H1 (cell line): ENCODE measurements around the gene GPR87. TPM values are rescaled to one million over a fixed set of nuclear protein-coding genes. Genes with fewer than 3 reads are reported as not detected.

Experiments
- BRCA1 ChIP-seq: IDR thresholded peaks from 2 replicates; pipeline ENCODE4 v1.6.1; 2012; ENCODE audit warnings: low read depth, low read length, improper control_type of control experiment
- CREB1 ChIP-seq: IDR thresholded peaks from 2 replicates; pipeline ENCODE4 v1.6.1; 2012; ENCODE audit warnings: inconsistent platforms
- CTBP2 ChIP-seq: IDR thresholded peaks from 2 replicates; pipeline ENCODE4 v1.7.0; 2011; ENCODE audit warnings: borderline replicate concordance, mild to moderate bottlenecking, moderate library complexity, mixed read lengths, low read length; ENCODE audit not compliant: insufficient read depth, insufficient read length
- EZH2 ChIP-seq: fragments of 200-600 bp; sonication (generic); IDR thresholded peaks from 2 replicates; pipeline ENCODE4 v1.7.1; 2012; ENCODE audit warnings: low read depth, mild to moderate bottlenecking, moderate library complexity, low read length, inconsistent platforms; ENCODE audit not compliant: severe bottlenecking
- HDAC2 ChIP-seq, 2 experiments: fragments of 300-600 bp in 1 of 2; sonication (generic) in 1 of 2; IDR thresholded peaks; 2 replicates each; pipeline ENCODE4 v1.6.1; 2011 to 2012; ENCODE audit warnings: low read depth in 2 of 2, low read length in 2 of 2, mild to moderate bottlenecking in 2 of 2, moderate library complexity in 2 of 2, borderline replicate concordance in 1 of 2, inconsistent platforms in 1 of 2
- JUN ChIP-seq: IDR thresholded peaks from 2 replicates; pipeline ENCODE4 v1.6.1; 2011; ENCODE audit warnings: low read depth, mild to moderate bottlenecking, improper control_type of control experiment, low read length
- JUND ChIP-seq: IDR thresholded peaks from 2 replicates; pipeline ENCODE4 v1.6.1; 2011; ENCODE audit warnings: mild to moderate bottlenecking, improper control_type of control experiment, low read length
- KDM4A ChIP-seq: IDR thresholded peaks from one replicate; pipeline ENCODE4 v1.7.1; 2012; ENCODE audit warnings: low read depth, mild to moderate bottlenecking, moderate library complexity, low read length, inconsistent platforms; ENCODE audit not compliant: severe bottlenecking
- POLR2A ChIP-seq, 2 experiments: IDR thresholded peaks; 1 replicate in 1 of 2; 2 replicates in 1 of 2; pipeline ENCODE4 v1.6.1; 2011; ENCODE audit warnings: low read depth in 2 of 2, low read length in 2 of 2, mild to moderate bottlenecking in 2 of 2; ENCODE audit errors: control extremely low read depth in 1 of 2
- RBBP5 ChIP-seq: IDR thresholded peaks from 2 replicates; pipeline ENCODE4 v1.7.1; 2012; ENCODE audit warnings: low read depth, mild to moderate bottlenecking, inconsistent platforms, low read length, moderate library complexity, borderline replicate concordance
- RNF2 ChIP-seq: fragments of 200-900, 300-1000 bp; sonication (generic); IDR thresholded peaks from 2 replicates; pipeline ENCODE4 v1.7.1; 2016; ENCODE audit warnings: borderline replicate concordance, low read depth, mild to moderate bottlenecking, antibody characterized with exemption, low read length; ENCODE audit not compliant: poor library complexity, severe bottlenecking; ENCODE audit errors: missing control alignments
- SAP30 ChIP-seq: fragments of 300-600 bp; sonication (generic); IDR thresholded peaks from 2 replicates; pipeline ENCODE4 v1.7.1; 2012; ENCODE audit warnings: low read length, moderate library complexity, mild to moderate bottlenecking, inconsistent platforms; ENCODE audit not compliant: insufficient read depth, insufficient replicate concordance
- SP1 ChIP-seq: IDR thresholded peaks from 2 replicates; pipeline ENCODE4 v1.6.1; 2011; ENCODE audit warnings: low read depth, low read length
- SP4 ChIP-seq: IDR thresholded peaks from 2 replicates; pipeline ENCODE4 v1.6.1; 2012; ENCODE audit warnings: low read length, inconsistent platforms
- TAF1 ChIP-seq: IDR thresholded peaks from 2 replicates; pipeline ENCODE4 v1.6.1; 2011; ENCODE audit warnings: mild to moderate bottlenecking, low read depth, low read length
- TBP ChIP-seq: IDR thresholded peaks from 2 replicates; pipeline ENCODE4 v1.6.1; 2011; ENCODE audit warnings: low read depth, low read length, improper control_type of control experiment
- TCF12 ChIP-seq: IDR thresholded peaks from 2 replicates; pipeline ENCODE4 v1.6.1; 2011; ENCODE audit warnings: low read depth, mild to moderate bottlenecking, low read length
- TEAD4 ChIP-seq: IDR thresholded peaks from 2 replicates; pipeline ENCODE4 v1.6.1; 2012; ENCODE audit warnings: low read depth, low read length, inconsistent platforms, mixed read lengths
- polyA plus RNA-seq, 7 experiments: library from polyadenylated mRNA; depleted of rRNA in 3 of 7; stranded (reverse) in 5 of 7; unstranded in 2 of 7; fragments of >200 nt in 5 of 7; fragments of 200-250 nt in 2 of 7; gene quantifications; 1 replicate in 5 of 7; 2 replicates in 1 of 7; 4 replicates in 1 of 7; pipeline versions ENCODE4 v1.2.1 to v1.2.3, GENCODE V29; 2011 to 2013; ENCODE audit warnings: missing spikeins in 2 of 7, mixed read lengths in 2 of 7
- total RNA-seq: library from RNA; stranded (reverse); fragmentation: NEBNext Ultra II Directional; extraction: Animal tissue kit (Norgen Biotek cat#: 25700); gene quantifications from 2 replicates; pipeline ENCODE4 v1.2.1, GENCODE V29; 2021
- TF ChIP-seq, protein P1 (sequence below), 3 experiments: IDR thresholded peaks; 1 replicate in 2 of 3; 2 replicates in 1 of 3; pipeline versions ENCODE4 v1.5.1 to v1.6.1; 2011; ENCODE audit warnings: low read length in 3 of 3, mild to moderate bottlenecking in 3 of 3, inconsistent platforms in 2 of 3, low read depth in 1 of 3, moderate library complexity in 1 of 3; ENCODE audit not compliant: insufficient read depth in 1 of 3; ENCODE audit errors: control extremely low read depth in 1 of 3
- TF ChIP-seq, protein P2 (sequence below): IDR thresholded peaks from 2 replicates; pipeline ENCODE4 v1.6.1; 2012; ENCODE audit warnings: inconsistent platforms
- TF ChIP-seq, protein P3 (sequence below): IDR thresholded peaks from 2 replicates; pipeline ENCODE4 v1.6.1; 2012; ENCODE audit warnings: inconsistent platforms

Gene GPR87
- total and polyA plus RNA-seq, 2 of the 8 experiments (the other 6 are each of a cell fraction or from before 2014, with no cell fraction given) = 0.05 TPM; not detected in 1

GRCh38 chr3:151305060-151305774, 11.4 kb downstream of the GPR87 start (continued):
- TF ChIP-seq TAF1 (no peak), HDAC2 (IDR thresholded peaks at IDR 0.05; ENCODE audit: borderline replicate concordance in 1 of 2, low read depth in 2 of 2, low read length in 2 of 2) (peak; percentile 38 to 64; a peak in 1 of 4 replicates), SP1 (peak; percentile 74), KDM4A (no peak), TBP (no peak; the same call in 1 of the 2 replicates), TEAD4 (peak; percentile 95), JUN (peak; percentile 95), POLR2A (IDR thresholded peaks at IDR 0.05; ENCODE audit: control extremely low read depth in 1 of 2, low read depth in 2 of 2, low read length in 2 of 2) (no peak), SP4 (no peak), TCF12 (peak; percentile 88), JUND (peak; percentile 96), CREB1 (no peak), SAP30 (no peak), EZH2 (no peak), RBBP5 (no peak), RNF2 (no peak), BRCA1 (no peak; the same call in 1 of the 2 replicates), CTBP2 (peak; percentile 53)
- TF ChIP-seq, protein P1, sequence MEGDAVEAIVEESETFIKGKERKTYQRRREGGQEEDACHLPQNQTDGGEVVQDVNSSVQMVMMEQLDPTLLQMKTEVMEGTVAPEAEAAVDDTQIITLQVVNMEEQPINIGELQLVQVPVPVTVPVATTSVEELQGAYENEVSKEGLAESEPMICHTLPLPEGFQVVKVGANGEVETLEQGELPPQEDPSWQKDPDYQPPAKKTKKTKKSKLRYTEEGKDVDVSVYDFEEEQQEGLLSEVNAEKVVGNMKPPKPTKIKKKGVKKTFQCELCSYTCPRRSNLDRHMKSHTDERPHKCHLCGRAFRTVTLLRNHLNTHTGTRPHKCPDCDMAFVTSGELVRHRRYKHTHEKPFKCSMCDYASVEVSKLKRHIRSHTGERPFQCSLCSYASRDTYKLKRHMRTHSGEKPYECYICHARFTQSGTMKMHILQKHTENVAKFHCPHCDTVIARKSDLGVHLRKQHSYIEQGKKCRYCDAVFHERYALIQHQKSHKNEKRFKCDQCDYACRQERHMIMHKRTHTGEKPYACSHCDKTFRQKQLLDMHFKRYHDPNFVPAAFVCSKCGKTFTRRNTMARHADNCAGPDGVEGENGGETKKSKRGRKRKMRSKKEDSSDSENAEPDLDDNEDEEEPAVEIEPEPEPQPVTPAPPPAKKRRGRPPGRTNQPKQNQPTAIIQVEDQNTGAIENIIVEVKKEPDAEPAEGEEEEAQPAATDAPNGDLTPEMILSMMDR (IDR thresholded peaks at IDR 0.05; ENCODE audit: control extremely low read depth in 1 of 3, insufficient read depth in 1 of 3, low read depth in 1 of 3, low read length in 3 of 3) = peak in 2 of 3 experiments; percentile 29 to 35; a peak in 2 of 4 replicates
- TF ChIP-seq, protein P2, sequence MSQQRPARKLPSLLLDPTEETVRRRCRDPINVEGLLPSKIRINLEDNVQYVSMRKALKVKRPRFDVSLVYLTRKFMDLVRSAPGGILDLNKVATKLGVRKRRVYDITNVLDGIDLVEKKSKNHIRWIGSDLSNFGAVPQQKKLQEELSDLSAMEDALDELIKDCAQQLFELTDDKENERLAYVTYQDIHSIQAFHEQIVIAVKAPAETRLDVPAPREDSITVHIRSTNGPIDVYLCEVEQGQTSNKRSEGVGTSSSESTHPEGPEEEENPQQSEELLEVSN = no peak
- TF ChIP-seq, protein P3, sequence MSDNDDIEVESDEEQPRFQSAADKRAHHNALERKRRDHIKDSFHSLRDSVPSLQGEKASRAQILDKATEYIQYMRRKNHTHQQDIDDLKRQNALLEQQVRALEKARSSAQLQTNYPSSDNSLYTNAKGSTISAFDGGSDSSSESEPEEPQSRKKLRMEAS = no peak
